Left colon (tissue), 2 donors: ENCODE data around the gene ATG4C. TPM values are rescaled to one million over a fixed set of nuclear protein-coding genes. Genes with fewer than 3 reads are reported as not detected.
A peak's percentile ranks its signal among the peaks of the same experiment; 100 is the strongest.

ENCODE experiments used
- ATAC-seq: fragments of 200-7000 bp; cut with Tn5 transposase; one replicate; pipeline ENCODE4 v1.9.1; 2020; ENCODE audit warnings: mild to moderate bottlenecking, moderate library complexity
- DNase-seq, 2 donors: peaks; one replicate each; pipeline ENCODE4 v3.0.0-alpha.2; 2020
- intact Hi-C, 2 donors: fragments of 100-400 bp; cut with DNase I in 1 of 2; cut with micrococcal nuclease in 1 of 2; formaldehyde crosslinking; loops; one replicate each; pipeline versions ENCODE4 v1.11.2 to v1.14.0; 2022; cut with DNase I, micrococcal nuclease
- total RNA-seq, 2 donors: library from RNA; stranded (reverse); fragmentation: NEBNext Ultra II Directional; extraction: Animal tissue kit (Norgen Biotek cat#: 25700); gene quantifications; one replicate each; pipeline ENCODE4 v1.2.1, GENCODE V29; 2021
- donor health status: DM: no; HTN: no; CAD: no.
- donor health status: DM: yes; HTN: yes; CAD: no.

ATG4C gene
- total RNA-seq, 2 donors from 2014 or later = 6.8 to 7.3 TPM

DNA sequence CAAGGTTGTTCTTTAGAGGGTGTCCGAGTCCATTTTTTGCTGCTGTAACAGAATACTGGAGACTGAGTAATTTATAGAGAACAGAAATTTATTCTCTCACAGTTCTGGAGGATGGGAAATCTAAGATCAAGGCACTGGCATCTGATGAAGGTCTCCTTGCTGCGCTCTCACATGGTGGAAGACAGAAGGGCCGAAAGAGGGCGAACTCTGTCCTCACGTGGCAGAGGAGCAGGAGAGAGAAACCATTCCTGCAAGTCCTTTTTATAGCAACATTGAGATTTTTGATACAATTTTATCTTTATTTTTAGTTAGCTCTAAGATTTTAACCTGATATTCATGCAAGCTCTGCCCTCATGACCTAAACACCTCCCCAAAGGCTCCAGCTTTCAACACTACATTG, 48.3 kb downstream of the ATG4C start:
- no peak for DNase-seq
- intact Hi-C loops = no loop called here

DNA sequence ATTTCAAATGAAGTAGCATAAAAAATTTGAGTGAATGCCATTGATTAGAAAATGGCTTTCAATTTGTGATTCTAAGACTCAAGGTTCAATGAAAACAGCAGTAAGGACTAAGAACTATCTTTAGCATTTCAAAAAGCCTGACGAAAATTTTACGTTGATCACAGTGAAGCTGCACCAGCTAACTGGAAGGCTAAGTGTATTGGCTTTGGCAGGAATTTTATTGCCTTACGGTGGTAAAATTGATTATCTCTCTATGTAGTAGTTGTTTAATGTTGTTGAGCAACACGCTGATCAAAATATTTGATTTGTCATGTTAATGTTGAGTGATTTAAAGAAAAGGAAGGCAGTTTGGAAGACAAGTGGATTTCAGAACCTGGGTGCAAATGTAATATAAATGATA, 49.6 kb downstream of the ATG4C start:
- intact Hi-C loops = no loop called here
- ATAC-seq = no peak
- DNase-seq = no peak

More for the DNA sequence above, 48.3 kb downstream of the ATG4C start:
- no peak for ATAC-seq

- ATAC-seq (no peak), DNase-seq (no peak)
- intact Hi-C loops = no loop called here
Measured at GRCh38 chr1:62834400-62834961, 50.5 kb downstream of the ATG4C start.

DNA sequence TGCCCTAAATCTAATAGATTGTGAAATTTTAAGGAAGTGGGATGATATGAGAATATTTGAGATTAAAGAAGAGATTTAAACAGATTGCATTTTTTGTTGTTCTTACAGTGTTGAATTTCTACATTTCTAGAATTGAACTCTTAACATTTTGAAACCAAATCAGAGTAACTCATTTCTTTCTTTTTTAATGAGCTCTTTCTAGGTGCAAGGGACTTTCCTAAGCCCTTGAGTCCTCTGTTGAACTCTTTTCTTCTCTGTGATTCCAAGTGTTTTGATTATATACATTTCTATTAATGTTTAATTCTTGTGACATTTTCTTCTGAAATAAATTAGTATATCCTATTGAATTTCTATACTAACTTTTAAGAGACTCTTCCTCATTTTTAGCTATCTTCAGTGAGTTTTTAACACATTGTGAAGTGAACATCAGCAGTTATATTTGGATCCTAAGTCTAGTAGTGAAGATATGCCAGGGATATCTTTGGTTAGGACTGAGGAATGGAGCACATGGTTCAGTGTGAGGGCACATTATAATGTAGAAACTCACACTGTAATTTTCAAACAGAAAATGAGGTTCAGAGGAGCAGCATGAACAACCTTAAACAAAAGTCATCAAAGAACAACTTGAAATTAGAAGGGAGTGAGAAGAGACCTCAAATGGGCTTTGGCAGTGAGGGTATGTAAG, 53.1 kb downstream of the ATG4C start:
- ATAC-seq (no peak), DNase-seq (no peak)
- intact Hi-C loops = no loop called here

DNA sequence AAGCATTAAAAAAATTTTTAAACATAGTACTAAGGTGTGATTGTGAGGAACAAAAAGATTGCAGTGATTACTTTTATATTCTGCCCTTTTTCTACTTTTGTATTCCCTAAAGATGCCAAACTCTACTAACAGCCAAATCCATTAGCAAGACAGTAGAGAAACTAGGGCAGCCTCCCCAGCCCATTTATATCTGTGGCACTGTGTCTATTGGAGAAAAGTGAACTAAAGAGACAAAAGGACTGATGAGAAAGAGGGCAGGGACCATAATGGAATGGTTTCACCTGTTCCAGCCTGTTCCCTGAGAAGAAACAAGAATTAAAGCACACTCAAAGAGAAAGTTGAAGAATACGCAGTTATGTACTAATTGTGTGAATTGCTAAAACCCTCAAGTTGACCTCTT, 56.6 kb downstream of the ATG4C start:
- no peak for ATAC-seq
- intact Hi-C loops = no loop called here
- no peak for DNase-seq

DNA sequence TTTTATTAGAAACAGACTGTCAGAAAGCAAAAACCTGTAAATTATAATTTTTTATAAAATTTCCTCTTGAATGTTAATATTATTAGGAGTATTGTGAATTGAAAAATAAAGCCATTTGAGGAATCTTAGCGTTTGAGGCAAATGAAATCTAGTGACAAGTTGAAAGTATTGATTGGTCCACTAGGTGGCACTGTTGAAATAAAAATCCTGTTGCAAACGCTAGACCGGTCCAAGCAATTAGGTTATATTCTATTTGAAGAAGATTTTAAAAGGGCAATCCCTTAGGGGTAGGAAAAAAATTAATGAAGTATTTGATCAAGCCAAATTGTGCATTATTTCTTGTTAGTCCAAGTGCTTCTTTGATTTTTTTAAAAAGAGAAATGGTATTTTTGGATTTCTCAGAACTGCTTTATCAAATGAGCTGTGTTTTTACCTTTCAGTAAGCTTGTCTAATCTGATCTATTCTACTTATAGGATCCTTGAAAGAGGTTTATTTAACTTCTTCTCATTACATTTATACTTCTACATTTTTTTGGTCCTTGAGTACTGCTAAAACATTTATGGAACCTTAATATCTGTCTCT, 57.7 kb downstream of the ATG4C start:
- no peak for DNase-seq
- intact Hi-C loops = no loop called here
- ATAC-seq = peak; percentile 63

DNA sequence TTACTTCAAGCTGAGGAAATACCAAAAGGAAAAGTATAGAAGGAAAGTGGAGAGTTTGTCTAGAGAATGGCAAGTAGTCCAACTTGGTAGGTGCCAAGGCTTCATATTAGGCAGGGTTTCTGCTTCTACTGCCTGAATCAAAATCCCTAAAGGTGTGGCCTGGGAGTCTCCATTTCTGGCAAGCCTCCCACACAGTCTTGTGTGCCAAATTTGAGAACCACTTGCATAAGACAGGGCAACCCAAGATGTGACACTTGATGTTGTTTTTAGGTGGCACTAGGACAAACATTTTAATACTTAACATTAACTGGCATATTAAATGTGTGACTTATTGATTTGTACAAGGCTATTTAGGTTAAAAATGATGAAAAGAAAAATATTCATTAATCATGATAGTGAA, 60.1 kb downstream of the ATG4C start:
- ATAC-seq = no peak
- intact Hi-C loops = no loop called here
- no peak for DNase-seq

GRCh38 chr1:62849031-62849430, 65.1 kb downstream of the ATG4C start:
- intact Hi-C loops = no loop called here
- no peak for ATAC-seq

DNA sequence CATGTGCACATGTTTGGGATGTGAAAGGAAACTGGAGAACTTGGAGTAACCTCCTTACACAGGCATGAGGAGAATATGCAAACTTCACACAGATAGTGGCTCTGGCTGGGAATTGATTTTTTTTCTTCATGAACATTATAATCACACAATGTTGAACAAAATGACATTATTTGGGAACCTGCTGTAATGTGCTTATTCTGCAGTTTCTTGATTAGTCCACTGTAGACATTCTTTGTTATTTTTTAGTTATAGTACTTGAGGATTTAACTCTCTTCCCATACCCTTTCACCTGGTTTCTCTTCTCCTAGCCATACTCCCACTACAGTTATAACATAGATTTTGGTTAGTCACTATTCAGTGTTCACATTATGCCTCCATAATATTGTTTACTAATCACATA, 68.3 kb downstream of the ATG4C start:
- DNase-seq (no peak), ATAC-seq (no peak)
- intact Hi-C loops = no loop called here

More at GRCh38 chr1:62849031-62849430, 65.1 kb downstream of the ATG4C start:
- no peak for DNase-seq

- intact Hi-C loops = no loop called here
- DNase-seq = no peak
- ATAC-seq = no peak
Measured at GRCh38 chr1:62856960-62857359, 73.0 kb downstream of the ATG4C start.

DNA sequence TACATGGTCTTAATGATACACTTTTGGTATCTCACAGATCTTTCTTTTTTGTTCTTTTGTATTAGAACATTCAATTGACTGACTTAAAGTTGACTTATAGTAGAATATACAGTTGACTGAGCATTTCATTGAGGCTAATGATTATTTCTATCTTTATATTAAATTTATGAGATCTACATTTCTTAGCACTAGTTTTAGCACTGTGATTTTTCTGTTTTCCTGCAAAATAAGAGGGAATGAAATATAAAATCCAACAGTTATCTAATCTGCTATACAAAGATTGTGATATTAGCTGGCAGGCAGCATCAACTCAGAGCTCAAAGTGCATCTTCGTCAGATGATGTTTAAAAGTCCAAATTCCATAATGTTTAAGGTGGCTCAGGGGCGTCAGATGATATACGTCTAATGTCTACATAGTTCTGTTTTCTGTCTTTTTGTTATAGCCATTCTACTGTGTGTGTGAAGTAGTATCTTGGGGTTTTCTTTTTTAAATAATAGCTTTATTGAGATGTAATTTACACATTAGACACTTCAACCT, 85.4 kb downstream of the ATG4C start:
- DNase-seq (no peak), ATAC-seq (no peak)

GRCh38 chr1:62870148-62870547, 86.2 kb downstream of the ATG4C start:
- intact Hi-C loops = no loop called here

More for the DNA sequence above, 85.4 kb downstream of the ATG4C start:
- intact Hi-C loops = no loop called here

DNA sequence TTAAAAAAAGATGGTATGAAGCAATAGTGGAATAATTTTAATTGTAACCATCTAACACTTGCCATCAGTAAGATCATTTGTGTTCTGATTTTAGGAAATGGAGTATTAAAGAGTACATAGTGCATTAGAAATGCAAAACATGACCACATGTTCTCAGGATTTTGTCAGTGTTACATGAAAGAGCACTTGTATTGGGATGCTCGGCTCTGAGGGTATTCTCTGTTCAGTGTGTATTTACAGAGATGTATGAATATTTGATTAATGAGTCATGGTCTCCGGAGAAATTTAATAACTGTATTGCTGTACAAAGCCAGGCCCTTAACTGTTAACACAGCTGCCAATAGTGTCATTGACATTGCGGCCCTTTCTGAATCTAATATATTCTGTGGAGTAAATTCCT, 91.7 kb downstream of the ATG4C start:
- no peak for ATAC-seq

More at GRCh38 chr1:62870148-62870547, 86.2 kb downstream of the ATG4C start:
- no peak for DNase-seq
- ATAC-seq = no peak

GRCh38 chr1:62876535-62876934, 92.6 kb downstream of the ATG4C start:
- no peak for DNase-seq
- ATAC-seq = no peak
- intact Hi-C loops = no loop called here

More for the DNA sequence above, 91.7 kb downstream of the ATG4C start:
- DNase-seq = no peak
- intact Hi-C loops = no loop called here

DNA sequence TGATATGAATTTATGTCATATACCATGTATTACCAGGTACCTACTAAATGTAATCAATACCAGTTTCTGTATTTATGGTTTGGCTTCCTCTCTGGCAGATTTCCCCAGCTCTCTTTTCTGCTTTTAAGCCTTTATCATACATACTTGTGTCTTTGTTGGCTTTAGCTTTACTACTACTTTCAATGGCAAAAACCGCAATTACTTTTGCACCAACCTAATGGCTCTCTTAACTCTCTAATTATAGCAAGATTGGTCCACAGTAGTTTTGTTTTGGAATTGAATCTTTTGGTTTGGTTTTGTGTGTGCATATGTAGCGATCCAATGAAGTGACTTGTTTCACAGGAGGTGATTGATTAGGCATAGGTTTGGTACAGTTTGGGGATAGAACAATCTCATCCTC, 93.6 kb downstream of the ATG4C start:
- no peak for DNase-seq
- intact Hi-C loops = no loop called here
- no peak for ATAC-seq

- ATAC-seq (no peak), DNase-seq (no peak)
- intact Hi-C loops = no loop called here
Measured at GRCh38 chr1:62879962-62880361, 96.0 kb downstream of the ATG4C start.

DNA sequence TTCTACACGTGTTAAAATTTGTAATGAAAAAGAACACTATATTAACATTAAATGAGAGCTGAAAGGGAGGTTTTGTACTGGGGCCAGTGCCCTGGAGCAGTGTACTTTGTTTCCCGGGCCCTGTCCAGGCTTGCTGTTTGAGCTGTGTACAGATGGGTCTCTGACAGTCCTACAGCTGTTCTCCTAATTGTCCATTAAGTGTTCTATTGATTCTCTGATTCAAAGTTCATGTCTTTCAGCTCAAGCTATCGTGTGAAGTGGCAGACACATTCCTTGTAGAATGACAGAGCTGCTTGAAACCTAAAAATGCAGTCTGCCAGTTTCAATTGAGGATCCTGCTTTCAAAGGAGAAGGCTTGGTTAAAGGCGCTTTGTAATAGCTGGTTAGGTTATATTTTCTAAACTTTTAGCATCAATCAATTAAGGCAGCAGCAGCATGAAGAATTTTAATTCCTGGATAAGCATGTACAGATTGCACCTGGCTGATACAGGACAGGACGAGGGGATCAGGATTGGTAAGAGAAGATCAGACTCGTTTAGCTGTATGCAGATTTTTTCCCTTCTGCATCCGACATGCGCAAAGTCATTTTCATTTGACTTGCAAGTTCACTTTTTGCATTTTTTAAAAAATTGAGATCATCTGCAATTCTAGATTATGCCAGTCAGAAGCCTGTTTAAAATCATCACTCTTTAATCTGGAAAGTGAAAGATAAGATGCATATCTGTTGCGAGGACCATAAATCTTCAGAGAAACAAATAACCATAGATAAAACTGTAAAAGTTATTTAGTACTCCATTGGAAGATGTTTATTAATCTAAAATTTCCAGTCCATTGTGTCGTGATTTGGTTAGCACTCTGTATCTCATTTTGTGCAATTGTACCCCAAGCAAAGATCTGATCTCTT, 98.5 kb downstream of the ATG4C start:
- ATAC-seq (no peak), DNase-seq (no peak)
- intact Hi-C loops = no loop called here

GRCh38 chr1:62884156-62884740, 100.3 kb downstream of the ATG4C start:
- no peak for ATAC-seq
- intact Hi-C loops = no loop called here

More at GRCh38 chr1:62884156-62884740, 100.3 kb downstream of the ATG4C start:
- no peak for DNase-seq
